GM21723 (cell line): Measurements from ENCODE around the gene PLEKHA4.

Source experiments
- ATAC-seq: cut with Tn5 transposase; IDR thresholded peaks from one replicate; pipeline ENCODE4 v1.9.1; 2021; ENCODE audit warnings: mild to moderate bottlenecking, moderate library complexity; ENCODE audit not compliant: unreplicated experiment

PLEKHA4 gene

DNA sequence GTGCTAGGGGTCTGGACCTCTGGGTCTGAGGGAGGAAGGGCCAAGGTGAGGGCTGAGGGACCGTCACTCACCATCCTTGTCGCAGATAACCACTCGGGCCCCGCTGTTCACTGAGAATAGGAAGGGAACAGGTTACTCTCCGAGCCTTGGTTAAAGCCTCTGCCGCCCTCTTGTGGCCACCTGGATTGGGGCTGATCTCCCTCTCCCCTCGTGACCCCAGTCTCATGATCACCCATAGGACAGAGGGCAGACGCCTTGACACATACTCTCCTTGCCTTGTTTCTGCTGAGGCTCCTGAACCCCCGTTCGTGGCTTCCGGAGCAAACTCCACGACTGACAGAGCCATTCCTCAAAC, 32.7 kb downstream of the PLEKHA4 start:
- no peak for ATAC-seq

DNA sequence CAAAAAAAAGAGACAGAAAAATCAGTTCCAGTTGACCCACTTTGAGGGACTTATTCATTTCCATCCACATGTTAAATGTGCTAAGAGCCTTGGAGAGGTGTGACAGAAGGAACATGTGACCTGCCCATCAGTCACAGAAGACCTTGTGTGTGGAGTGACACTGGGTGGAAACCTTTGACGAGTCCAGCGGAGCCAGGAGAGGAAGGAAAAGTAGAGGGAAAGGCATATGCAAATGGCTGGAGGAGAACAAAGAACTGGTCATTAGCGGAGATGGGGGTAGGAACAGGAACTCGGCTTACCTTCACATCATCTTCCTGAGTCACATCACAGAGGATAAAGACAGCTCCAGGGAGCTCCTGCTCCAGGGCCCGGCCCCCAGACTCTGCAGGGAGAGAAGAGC, 34.4 kb downstream of the PLEKHA4 start:
- no peak for ATAC-seq

DNA sequence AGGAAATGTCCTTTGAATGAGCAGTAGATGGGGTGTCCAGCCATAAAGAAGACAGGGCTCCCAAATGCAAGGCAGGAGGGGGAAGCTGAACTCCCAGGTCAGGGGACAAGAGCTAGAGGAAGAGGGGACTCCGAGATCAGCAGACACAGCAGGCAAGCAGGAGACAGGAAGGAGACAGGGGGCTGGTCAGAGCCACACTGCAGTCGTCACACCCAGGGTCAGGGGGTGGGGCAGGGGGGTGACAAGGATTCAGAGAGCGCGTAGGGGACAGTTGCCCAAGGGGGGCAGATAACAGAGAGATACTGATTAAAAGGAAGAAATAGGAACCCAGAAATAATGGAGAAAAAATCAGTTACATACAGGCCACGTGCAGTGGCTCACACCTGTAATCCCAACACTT, 35.4 kb downstream of the PLEKHA4 start:
- no peak for ATAC-seq

DNA sequence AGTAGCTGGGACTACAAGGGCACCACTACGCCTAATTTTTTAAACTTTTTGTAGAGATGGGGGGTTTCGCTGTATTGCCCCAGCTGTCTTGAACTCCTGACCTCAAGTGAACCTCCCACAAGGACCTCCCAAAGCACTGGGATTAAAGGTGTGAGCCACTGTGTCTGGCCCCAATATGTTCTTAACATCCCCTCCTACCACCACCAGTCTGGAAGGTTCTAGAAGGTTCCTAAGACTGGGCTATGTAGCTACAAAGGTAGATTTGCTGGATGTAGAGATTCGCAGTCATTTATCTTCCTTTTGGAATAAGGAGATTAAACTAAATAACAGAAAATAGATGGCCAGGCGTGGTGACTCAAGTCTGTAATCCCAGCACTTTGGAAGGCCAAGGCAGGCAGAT, 37.5 kb downstream of the PLEKHA4 start:
- no peak for ATAC-seq

DNA sequence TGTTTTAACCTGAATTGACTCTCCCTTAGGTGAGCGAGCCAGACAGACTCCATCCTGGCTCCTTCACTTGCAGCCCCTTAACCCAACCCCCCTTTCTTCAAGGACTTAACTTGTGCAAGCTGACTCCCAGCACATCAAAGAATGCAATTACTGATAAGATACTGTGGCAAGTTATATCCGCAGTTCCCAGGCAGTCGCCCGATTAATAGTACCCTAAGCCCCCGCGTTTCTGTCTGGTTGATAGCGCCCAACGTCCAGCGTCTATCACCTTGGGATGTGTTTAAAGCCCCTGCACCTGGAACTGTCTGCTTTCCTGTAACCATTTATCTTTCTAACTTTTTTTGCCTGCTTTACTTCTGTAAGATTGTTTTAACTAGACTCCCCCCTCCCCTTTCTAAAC, 38.3 kb downstream of the PLEKHA4 start:
- no peak for ATAC-seq

DNA sequence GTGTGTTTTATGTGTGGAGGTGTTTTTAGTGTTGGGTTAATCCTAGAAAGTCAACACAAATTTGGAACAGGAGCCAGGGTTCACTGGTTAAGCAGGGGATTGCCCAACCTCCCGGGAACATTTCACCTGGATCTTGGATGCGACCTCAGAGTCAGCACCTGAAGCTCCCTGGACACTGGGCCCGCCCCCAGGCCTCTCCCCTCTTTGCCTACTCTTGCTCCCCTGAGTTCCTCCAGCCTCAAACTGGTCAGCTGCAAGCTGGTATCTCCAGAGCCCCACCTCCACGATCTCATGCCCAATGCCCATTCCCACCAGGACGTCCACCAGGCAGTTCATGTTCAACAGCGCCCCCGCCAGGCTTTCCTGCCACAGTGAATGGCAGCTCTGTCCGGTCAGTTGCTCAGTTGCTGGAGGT, 41.8 kb downstream of the PLEKHA4 start:
- ATAC-seq: no peak

DNA sequence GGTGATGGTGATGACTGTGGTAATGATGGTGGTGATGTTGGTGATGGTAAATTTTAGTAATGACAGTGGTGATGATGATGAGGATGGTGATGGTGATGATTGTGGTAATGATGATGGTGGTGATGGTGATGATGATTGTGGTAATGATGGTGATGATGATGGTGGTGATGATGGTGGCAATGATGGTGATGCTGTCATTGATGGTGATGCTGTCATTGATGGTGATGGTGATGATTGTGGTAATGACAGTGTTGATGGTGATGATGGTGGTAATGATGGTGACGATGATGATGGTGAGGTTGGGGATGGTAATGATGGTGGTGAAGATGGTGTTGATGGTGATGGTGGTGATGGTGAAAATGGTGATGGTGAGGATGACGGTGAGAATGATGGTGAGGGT, 45.9 kb downstream of the PLEKHA4 start:
- ATAC-seq: no peak

DNA sequence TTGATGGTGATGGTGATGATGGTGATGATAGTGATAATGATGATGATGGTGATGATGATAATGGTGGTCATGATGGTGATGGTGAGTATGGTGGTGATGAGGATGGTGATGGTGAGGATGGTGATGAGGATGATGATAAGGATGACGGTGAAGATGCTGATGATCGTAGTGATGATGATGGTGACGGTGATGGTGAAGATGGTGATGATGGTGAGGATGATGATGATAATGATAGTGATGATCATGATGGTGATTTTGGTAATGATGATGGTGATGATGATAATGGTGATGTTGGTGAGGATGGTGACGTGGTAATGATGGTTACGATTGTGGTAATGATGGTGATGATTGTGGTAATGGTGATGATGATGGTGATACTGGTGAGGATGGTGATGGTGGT, 46.8 kb downstream of the PLEKHA4 start:
- ATAC-seq: no peak

DNA sequence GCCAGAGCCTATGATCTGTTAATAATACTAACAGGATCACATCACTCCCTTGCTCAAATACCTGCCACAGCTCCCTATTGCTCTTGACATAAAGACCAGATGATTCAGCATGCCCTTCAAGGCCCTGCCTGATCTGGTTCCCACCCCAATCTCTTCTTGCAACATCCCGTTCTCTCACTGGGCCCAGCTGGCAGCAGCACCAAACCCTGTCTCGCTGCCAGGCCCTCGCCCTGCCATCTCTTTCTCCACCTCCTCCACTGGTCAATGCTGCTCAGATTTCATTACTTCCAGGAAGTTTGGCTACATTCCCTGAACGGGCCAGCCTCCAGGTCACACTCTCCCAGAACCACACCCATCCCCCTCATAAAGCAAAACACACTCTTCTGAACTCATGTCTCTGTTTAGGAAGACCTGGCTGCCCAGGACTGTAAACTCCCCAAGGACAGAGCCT, 49.0 kb downstream of the PLEKHA4 start:
- no peak for ATAC-seq

DNA sequence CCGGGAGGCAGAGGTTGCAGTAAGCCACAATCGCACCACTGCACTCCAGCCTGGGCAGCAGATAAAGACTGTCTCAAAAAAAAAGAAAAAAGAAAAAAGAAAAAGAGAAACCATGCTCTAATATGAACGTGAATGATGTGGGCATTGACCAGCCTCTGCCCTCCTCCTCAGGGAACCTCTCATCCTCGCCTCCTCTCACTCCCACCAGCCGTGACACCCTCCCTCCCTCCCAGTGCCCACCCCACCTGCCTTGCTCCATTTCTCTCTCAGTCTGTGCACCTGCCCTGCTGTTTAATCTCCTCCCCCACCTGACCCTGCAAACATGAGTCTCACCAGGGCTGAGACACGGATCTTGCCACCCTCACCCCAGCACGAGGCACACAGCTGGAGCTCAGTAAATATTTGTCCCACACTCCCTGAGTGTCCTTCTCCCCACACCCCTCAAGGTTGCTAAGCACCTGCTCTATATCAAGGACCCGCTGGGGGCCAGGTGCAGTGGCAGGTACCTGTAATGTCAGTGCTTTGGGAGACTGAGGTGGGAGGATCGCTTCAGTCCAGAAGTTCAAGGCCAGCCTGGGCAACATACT, 50.1 kb downstream of the PLEKHA4 start:
- no peak for ATAC-seq

DNA sequence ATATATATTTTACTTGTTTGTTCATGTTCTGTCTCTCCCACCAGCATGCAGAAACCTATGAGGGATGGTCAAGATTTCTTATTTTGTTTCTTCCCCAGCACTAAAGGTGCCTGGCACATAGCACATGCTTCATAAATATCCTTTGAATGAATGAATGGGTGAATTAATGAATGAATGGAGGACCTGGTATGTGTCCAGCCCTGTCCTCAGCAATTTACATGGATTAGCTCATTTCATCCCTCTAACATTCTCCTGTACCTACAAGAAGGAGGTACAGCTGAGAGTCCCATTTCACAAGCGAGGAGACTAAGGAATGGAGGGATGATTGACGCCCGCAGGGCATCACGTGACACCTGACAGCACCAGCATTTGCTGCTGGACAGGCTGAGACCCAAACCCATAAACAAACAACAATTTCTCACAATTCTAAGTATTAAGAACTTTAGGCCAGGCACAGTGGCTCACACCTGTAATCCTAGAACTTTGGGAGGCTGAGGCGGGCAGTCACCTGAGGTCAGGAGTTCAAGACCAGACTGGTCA, 50.8 kb downstream of the PLEKHA4 start:
- ATAC-seq: no peak

DNA sequence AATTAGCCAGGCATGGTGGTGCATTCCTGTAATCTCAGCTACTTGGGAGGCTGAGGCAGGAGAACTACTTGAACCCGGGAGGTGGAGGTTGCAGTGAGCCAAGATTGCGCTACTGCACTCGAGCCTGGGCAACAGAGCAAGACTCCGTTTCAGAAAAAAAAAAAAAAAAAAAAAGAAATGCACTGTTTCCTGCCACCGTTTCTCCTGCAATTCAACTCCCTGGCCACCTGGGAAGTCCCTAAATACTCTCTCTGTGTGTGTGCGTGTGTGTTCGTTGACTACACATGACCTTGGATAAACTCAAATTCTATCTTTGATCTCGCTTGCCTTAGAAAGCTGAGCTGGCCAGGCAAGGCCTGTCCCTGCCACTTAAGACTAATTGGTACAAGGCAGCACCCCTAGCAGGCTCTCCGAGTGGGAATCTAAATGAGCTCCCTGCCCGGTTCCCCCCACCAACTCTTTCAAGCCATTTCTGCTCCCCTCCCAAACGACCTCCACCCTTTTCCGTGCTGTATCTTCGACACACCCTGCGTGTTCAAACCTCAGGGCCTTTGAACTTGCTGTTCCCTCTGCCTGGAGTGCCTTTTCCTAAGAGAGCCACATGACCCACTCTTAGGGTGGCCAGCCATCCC, 52.4 kb downstream of the PLEKHA4 start:
- no peak for ATAC-seq

DNA sequence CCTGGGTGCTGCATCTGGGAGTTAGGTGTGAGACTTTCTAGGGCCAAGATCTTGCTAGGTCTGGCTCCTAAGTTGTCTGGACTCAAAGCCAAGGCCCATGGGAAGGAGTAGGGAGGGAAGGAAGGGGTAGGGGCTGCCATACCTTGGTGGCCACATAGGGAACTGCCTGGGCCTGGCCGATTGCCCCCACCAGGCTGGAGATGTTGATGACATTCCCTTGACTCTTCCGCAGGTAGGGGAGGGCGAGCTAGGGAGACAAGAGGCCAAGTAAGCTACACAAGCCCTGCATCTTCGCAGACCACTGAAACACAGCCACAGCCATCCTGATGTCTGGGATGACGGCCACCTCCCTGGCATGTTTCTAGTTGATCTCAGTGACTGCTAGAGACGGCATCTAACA, 53.5 kb downstream of the PLEKHA4 start:
- ATAC-seq: no peak

DNA sequence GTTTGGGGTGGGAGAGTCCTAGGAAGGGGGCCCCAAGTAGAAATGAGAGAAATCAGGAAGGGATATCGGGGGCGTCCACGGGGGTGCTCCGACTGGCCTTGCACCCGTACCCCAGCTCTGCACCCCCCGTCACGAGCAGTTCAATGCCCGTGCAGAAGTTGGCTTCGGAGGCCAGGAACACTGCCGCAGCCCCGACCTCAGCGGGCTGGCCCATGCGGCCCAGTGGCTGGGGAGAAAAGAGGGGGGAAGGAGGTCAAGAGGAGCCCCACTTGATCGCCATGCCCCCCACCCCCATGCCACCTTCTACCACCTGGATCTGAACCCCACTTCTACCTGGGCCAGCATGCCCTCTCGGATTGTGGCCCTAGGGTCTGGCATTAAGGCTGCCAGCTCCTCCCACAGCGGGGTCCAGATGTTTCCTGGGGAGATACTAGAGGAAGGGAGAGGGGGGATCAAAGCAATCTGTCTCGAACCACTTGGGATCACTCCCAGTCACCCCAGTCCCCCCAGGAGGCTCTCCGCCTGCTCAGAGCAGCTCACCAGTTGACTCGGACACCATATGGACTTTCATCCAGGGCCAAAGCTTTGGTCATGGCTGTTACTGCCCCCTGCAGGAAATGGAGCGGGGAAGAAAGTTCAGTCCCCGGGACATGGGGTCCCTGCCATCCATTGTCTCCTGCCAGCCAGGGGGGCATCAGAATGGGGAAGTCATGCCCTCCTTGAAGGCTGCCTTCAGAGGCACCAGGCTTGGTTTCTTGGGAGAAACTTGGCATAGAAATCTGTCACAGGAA, 55.1 kb downstream of the PLEKHA4 start:
- no peak for ATAC-seq

DNA sequence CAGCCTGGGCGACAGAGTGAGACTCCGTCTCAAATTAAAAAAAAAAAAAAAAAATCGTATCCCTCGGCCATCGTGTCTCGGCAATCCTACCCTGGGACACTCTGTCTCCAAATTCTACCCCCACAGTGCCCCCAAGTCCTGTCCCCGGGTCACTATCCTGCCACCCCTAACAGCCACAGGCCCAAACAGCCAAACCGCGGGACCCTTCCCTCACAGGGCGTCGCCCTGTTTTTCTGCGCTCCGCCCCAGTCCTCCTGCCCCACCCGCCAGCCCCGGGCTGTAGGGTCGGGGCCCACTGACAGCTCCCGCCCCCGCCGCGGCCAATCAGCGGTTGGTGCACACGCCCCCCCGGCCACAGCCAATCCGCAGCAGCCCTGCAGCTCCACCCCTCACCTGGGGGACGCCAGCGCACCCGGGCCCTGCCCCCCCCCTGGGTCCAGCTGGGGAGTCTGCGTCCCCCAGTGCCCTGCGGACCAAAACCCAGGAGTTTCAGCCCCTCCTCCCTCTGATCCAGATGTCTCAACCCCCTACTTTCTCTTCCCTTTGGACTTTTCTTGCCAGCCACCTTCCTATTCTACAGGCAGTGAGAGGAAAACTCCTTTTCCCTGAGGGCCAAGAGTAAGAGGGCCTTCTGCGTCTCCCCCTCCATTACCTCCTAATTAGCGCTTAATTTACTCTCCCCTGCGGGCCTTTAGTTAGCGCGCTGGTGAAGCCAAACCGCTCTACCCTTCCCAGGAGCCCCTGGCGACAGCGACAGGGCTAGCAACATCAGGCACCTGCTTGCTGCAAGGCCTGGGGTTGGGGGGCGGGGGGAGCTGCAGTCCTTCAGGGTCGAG, 56.1 kb downstream of the PLEKHA4 start:
- peak; percentile 52 for ATAC-seq

DNA sequence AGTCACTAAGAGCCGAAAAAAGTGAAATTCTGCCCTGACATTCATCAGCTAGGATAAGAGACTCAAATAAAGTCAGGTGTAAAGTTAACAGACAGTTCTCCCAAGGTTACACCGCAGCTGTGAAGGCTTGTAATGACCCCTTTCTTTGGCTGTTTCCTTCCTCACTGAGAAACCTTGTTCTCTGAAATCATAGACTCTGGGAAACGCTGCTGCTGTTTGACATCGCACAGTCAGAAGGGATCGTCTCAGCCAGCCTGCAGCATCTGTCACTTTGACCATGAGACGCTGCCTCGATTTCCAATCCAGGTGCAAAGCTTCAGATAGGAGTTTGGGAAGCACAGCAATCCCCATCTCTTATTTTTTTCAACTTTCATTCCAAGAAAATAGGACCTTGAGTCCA, 58.3 kb downstream of the PLEKHA4 start:
- ATAC-seq: no peak

DNA sequence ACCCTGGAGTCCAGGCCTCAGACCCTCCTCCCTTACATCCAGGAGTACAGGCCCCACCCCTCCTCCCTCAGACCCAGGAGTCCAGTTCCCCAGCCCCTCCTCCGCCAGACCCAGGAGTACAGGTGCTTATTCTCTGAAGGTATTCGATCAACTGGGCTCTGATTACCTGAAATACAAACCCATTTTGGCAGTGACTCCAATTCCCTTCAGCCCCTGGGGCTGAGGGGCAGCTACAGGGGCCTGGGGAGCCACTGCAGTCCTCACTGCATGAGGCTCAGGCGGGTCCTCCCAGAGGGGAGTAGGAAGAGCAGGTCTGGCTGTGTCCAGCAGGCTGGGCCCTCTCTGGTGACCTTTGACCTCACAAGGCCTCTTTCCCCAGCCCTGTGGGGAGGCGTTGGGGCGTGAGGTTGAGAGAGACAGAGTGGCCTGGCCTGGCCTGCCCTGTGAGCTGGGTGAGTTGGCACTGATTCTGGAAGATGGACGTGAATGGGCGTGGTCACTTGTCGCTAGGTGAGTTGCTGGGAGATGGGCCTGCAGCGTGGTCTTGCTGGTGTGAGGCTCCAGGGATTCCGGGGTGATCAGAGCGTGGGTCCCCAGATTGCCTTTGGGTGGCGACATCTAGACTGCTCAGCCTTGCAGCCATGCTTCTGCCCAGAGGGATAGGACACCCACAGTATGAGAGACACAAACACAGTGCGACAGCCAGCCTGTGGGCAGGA, 60.7 kb downstream of the PLEKHA4 start:
- ATAC-seq: no peak

DNA sequence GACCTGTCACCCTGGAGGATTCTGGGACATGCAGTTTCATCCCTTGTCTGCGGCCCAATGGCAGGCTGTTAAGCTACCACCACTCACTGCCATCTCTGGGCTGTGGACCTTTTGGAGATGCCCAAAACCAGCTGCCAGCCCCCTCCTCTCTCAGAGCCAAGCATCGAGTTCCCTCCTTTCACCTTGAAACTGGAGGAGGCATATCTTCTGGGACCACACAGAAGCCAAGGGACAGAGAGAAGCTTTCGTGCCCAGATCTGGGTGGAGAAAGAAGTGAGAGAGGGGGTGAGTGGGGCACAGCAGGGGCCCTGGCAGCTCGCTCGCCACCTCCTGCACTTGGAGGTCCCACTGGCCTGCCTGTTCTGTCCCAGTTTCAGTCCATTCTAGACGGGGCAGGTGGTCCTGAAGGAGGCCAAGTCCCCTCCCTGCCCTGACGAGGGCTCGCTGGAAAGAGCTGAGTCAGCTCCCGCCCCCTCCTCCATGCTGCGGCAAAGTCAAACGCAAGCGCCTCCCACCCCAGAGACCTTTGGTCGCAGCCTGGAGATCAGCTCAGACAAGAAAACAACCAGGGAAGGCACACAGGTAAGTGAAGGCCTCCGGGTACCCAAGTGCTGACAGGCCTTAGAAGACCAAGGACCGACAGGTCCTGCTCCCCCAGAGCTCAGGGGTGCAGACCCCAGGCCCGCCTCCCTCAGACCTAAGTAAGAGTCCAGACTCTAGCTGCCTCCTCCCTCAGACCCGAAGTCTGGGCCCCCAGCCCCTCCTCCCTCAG, 61.4 kb downstream of the PLEKHA4 start:
- no peak for ATAC-seq

DNA sequence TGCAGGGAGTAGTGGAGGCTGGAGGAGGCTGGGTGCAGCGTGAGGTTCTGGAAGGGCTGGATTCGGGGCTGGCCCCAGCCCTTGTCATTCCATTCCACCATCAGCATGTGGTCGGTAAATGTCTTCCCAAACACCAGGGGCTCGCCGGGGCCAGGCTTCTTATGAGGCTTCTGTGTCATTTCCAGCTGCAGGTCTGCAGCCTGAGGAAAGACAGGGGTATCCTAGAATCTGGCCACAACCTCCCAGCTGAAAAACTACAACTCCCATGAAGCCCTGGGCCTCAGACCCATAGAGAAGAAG, 61.9 kb downstream of the PLEKHA4 start:
- ATAC-seq: no peak

DNA sequence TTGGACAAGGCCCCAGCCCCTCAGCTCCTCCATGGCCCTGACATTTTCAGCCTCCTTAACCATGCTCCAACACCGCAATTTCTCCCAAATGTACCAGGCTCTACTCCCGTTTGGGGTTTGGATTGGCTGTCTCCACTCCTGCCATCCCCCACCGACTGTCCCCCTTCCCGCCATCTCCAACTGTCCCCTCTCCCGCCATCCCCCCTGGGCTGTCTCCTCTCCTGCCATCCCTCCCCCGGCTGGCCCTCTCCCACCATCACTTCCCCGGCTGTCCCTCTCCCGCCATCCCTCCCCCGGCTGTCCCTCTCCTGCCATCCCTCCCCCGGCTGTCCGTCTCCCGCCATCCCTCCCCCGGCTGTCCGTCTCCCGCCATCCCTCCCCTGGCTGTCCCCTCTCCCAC, 63.0 kb downstream of the PLEKHA4 start:
- no peak for ATAC-seq
